GM19240 (cell line): ENCODE results near the gene CDK5R2.

Source experiments
- DNase-seq: peaks from one replicate; pipeline ENCODE4 v3.0.0; 2011; ENCODE audit warnings: low spot score; ENCODE audit not compliant: insufficient read length

CDK5R2 gene

GRCh38 chr2:219001577-219002394 is 42.3 kb downstream of the CDK5R2 start:
- no peak for DNase-seq

GRCh38 chr2:219002395-219003266 is 43.2 kb downstream of the CDK5R2 start:
- no peak for DNase-seq

- DNase-seq = no peak
Measured at GRCh38 chr2:219003267-219003634, 43.8 kb downstream of the CDK5R2 start.

GRCh38 chr2:219003979-219004378 is 44.5 kb downstream of the CDK5R2 start:
- DNase-seq = no peak

- DNase-seq = no peak
Measured at GRCh38 chr2:219009294-219009693, 49.8 kb downstream of the CDK5R2 start.

- no peak for DNase-seq
Measured at GRCh38 chr2:219010162-219010756, 50.8 kb downstream of the CDK5R2 start.

- DNase-seq = no peak
Measured at GRCh38 chr2:219010873-219011272, 51.4 kb downstream of the CDK5R2 start.
